ENCODE measurements around the gene VSTM2B.

DNA sequence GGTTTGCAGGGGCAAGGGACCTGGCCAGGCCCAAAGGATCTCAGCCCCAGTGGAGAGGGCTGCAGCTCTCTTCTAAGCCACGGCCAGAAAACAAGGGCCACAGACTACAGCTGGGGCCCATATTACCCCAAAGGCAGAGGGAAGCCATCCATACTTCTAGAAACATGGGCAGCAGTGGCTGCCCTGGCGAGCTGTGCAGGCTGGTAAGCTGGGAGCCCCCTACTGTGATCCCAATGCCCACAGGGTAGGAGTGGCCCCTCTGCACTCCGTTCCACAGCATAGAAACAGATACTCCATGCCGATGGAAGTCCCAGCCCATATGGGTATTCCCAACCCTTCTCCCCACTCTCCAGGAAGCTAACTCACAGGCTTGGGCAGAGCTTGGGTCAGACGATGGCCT lies 25.1 kb downstream of the VSTM2B start:
- TF ChIP-seq, protein P1, sequence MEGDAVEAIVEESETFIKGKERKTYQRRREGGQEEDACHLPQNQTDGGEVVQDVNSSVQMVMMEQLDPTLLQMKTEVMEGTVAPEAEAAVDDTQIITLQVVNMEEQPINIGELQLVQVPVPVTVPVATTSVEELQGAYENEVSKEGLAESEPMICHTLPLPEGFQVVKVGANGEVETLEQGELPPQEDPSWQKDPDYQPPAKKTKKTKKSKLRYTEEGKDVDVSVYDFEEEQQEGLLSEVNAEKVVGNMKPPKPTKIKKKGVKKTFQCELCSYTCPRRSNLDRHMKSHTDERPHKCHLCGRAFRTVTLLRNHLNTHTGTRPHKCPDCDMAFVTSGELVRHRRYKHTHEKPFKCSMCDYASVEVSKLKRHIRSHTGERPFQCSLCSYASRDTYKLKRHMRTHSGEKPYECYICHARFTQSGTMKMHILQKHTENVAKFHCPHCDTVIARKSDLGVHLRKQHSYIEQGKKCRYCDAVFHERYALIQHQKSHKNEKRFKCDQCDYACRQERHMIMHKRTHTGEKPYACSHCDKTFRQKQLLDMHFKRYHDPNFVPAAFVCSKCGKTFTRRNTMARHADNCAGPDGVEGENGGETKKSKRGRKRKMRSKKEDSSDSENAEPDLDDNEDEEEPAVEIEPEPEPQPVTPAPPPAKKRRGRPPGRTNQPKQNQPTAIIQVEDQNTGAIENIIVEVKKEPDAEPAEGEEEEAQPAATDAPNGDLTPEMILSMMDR (IDR thresholded peaks at IDR 0.05; ENCODE audit: low read length): no peak
- no peak for TF ChIP-seq EZH2 (optimal IDR thresholded peaks at IDR 0.05; ENCODE audit: low read depth, low read length)
